Stimulated activated CD4-positive, alpha-beta T cell treated with anti-CD3 and anti-CD28 coated beads, Interleukin-1b, Interleukin-23, amount 100 ng/mL, for 48 hours (primary cell): ENCODE measurements around the gene UBE2J2.
A peak's percentile ranks its signal among the peaks of the same experiment; 100 is the strongest.

Experiments
- DNase-seq: peaks from one replicate; pipeline ENCODE4 v3.0.0-alpha.2; 2020

UBE2J2 gene

DNA sequence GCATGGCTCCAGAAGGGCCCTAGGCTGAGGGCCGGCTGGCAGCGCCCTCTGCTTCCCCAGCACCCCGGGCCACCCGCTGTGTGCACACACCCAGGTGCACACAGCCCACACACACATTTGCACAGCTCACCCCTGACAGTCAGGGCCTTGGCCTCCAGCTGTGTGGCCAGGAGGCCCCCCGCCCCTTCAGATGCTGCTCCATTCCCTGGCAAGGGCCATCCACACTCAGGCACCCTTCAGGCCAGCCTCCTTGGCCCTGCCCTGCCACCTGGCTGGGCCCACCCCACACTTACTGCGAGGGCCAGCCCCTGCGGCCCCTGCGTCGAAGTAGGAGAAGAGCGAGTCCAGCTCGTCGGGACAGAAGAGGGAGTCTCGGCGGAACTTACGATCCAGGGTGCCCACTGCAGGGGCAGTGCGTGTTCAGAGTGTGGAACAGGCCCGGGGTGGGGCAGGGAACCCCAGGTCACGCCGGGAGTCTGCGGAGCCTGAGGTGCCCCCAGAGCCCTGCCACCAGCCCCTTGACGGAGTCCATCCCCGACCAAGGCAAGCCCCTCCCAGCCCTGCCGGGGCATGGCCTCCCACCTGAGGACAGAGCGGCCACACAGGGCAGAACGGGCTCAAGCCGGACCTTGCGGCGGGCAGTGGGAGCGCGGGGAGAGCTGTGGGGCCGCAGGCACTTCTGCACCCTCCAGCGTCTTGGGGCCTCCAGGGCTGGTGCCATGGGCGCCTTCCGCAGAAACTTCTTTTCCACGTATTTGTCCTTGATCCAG, 21.7 kb upstream of the UBE2J2 start:
- DNase-seq, result no peak

DNA sequence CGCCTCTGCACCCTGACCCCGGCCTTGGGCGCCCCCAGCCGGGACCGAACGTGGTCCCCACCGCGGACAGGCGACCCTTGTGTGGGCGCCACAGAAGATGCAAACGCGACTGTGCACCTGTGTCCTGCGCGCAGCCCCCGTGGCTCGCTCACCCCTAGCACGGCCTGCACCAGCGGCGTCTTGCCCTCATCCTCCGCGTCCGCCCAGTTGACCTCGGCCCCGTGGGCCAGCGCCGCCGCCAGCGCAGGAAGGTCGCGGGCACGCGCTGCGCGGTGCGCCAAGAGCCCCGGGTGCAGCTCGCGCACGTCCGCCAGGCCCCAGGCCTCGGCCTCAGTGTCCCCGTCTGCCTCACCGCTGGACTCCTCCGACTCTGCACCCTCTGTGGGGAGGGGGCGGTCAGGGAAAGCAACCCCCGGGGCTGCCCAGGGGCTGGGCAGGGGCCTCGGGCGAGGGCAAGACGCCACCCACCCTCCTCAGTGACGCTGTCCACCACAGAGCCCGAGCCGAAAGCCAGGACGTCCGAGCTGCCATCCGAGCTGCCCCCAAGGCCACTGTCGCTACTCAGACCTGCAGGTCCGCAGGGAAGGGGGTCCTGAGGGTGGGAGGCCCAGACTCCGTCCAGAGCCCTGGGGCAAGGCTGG, 20.7 kb upstream of the UBE2J2 start:
- no peak for DNase-seq

DNA sequence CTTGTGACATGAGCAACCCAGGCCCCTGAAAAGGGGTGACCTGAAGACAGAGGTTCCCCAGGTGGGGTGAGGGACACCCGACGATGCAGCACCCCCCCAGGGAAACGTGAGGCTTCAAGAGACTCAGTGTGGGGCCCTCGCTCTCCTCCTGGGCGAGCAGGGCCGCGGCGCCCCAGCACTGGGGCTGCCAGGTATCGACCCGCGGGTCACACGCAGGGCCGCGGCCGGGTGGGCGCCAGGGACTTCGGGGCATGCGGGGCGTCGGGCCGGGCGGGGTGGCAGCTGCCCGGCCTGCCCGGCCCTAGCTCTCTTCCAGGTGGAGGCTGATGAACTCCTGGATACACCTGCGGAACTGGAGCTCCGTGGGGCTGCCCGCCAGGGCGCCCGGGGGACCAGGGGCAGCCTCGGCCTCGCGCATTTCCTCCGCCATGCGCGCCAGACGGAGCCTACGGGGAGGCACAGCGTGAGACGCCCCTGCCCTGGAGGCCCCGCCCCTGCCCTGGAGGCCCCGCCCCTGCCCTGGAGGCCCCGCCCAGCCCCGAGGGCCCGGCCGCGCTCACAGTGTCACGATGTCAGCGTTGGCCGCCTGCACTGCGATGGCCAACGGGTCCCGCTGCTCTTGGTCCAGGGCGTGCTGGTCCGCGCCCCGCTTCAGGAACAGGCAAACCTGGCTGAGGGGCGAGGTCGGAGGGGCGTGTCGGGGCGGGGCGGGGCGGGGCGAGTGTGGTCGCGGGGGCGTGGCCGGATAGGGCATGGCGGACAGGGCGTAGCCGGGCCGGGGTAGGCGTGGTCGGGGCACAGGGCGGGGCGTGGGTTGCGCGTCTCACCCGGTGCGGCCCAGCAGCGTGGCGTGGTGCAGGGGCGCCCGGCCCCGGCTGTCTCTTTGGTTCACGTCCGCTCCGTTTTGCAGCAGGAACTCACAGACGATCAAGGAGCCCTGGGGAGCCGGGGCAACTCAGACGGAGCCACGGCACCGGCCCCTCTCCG, 19.9 kb upstream of the UBE2J2 start:
- DNase-seq, result no peak

DNA sequence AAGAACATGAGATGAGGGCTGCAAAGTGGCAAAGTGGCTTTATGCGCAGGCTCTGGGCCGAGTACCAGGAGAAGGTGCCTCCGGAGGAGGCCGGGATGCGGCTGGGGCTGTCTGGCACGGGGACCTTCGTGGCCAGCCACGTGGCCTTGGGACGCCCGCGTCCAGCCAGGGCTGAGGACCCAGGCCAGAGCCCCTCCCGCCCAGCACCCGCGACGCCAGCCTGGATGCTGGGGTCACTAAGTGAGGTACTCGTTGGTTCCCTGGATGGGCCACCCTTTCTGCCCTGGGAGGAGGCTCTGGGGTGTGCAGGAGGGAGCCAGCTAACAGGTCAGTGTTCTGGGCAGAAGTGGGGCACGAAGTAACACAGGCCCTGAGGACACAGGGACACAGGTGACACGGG, 19.2 kb upstream of the UBE2J2 start:
- no peak for DNase-seq

DNA sequence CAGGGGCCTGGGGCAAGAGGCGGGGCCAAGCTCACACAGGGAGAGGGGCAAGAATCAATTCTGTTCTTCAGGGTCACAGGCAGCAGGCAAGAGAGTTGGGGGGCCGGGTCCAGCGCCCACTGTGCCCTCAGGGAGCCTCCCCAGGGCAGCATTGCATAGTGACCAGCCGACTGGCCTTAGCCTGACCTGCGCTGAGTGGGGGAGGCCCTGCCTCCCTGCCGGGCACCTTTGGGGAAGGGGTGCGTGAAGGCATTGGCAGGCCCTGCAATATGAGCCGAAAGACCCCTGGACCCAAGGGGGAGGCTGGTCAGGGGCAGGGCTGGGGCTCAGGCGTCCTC, 18.8 kb upstream of the UBE2J2 start:
- no peak for DNase-seq

DNA sequence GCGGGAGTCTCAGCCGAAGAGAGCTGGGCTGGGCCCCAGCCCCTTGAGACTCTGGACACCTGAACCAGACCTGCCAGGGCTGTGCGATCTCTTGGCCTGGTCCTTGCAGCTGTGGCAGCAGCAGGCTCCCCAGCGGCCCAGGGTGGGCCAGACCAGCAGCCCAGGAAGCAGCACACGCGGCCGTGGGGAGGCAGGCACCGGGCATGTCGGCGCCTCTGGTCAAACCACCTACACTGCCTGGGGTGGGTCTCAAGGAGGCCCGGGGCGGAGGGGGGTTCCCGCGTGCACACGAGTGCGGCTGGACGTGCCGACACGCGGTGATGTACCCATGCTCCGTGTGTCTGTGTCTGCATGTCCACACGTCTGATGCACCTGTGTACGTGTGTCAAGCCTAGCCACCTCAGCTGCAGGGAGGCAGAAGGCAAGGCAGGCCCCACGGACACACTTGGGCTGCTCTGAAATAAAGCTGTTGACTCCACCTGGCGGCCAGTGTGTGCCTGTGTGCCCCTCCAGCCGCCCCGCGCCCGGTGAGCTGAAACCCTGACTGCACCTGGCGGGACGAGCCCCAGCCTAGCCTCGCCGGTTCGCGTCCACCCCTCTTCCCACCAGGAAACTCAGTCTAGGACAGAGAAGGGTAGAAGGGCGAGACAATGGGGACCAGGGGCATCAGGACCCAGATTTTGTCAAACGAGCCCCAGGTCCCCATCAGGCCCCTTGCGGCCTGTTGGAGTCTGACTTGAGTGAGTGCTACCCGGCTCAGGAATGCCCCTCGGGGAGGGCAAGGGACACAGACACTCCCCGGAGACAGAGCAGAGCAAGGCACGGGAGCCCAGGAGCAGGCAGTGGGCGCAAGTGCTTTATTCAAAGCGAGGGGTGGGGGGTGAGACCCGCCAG, 18.1 kb upstream of the UBE2J2 start:
- DNase-seq, result peak; percentile 57

DNA sequence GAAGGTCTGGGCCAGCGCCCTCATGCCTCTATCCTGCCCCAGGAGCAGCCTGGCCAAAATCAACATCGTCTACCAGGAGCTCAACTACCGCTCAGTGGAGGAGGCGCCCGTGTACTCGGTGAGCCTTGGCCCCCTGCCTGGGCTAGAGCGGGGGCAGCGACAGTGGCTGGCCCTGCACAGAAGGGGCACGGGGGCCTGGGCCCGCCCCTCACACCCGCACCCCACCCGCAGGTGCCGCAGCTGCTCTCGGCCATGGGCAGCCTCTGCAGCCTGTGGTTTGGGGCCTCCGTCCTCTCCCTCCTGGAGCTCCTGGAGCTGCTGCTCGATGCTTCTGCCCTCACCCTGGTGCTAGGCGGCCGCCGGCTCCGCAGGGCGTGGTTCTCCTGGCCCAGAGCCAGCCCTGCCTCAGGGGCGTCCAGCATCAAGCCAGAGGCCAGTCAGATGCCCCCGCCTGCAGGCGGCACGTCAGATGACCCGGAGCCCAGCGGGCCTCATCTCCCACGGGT, 17.4 kb upstream of the UBE2J2 start:
- DNase-seq, result no peak

DNA sequence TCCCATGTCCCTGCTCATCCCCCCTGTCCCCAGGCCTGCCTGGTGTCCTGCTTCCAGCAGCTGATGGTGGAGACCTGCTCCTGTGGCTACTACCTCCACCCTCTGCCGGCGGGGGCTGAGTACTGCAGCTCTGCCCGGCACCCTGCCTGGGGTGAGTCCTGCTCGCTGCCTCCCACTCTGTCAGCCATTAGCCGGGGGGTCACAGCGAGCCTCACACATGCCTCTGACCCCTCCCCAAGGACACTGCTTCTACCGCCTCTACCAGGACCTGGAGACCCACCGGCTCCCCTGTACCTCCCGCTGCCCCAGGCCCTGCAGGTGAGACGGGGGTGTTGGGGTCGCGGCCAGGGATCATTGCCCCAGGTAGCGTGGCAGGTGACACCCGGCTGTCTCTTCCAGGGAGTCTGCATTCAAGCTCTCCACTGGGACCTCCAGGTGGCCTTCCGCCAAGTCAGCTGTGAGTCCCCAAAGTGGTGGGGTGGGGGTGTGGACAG, 16.6 kb upstream of the UBE2J2 start:
- DNase-seq, result peak; percentile 64

DNA sequence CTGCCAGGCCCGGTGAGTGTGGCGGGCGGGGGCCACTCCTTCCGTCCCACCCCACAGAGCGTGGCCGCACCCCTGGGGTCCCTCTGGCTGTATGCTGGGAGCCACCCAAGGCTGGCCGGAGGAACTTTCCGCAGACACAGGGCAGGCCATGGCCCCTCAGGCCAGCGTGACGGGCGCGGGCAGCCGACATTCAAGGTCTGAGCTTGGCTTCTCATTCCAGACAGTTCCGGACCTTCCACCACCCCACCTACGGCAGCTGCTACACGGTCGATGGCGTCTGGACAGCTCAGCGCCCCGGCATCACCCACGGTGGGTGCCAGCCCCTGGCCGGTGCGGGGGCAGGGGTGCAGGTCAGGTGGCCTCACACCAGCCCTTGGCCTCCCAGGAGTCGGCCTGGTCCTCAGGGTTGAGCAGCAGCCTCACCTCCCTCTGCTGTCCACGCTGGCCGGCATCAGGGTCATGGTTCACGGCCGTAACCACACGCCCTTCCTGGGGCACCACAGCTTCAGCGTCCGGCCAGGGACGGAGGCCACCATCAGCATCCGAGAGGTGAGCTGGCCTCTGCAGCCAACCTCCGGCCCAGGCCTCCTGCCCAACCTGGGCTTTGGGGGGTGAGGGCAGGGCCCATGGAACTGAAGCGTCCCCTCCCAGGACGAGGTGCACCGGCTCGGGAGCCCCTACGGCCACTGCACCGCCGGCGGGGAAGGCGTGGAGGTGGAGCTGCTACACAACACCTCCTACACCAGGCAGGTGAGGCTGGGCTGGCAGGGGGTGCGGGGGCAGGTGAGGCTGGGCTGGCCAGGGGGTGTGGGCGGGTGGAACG, 13.8 kb upstream of the UBE2J2 start:
- no peak for DNase-seq

DNA sequence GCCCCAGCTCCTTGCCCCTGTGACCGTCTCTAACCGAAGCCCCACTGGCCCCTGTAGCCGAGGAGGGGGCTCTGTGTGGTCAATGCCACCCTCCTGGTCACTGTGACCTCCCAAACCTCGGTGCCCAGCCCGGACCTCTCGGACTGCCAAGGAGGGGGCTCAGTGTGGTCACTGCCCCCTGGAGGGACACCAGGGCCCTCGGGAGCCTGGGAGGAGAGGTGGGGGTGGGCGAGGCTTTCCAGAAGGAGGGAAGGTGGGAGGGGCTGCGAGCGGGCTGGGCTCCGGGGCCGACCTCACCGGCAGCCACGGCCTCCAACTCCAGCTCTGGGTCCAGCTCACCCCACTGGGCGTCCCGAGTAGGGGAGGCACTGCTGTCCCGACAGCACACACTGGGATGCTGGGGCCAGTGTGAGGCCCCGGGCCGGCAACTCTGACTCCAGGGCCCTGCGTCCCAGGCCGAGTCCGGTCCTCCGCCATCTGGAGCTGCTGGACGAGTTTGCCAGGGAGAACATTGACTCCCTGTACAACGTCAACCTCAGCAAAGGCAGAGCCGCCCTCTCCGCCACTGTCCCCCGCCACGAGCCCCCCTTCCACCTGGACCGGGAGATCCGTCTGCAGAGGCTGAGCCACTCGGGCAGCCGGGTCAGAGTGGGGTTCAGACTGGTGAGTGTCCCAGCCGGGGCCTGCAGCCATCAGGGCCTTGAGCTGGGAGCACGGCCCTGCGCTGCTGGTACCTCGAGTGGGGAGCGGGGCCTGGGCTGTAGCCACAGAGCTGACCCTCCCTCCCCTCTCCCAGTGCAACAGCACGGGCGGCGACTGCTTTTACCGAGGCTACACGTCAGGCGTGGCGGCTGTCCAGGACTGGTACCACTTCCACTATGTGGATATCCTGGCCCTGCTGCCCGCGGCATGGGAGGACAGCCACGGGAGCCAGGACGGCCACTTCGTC, 12.9 kb upstream of the UBE2J2 start:
- DNase-seq, result no peak

DNA sequence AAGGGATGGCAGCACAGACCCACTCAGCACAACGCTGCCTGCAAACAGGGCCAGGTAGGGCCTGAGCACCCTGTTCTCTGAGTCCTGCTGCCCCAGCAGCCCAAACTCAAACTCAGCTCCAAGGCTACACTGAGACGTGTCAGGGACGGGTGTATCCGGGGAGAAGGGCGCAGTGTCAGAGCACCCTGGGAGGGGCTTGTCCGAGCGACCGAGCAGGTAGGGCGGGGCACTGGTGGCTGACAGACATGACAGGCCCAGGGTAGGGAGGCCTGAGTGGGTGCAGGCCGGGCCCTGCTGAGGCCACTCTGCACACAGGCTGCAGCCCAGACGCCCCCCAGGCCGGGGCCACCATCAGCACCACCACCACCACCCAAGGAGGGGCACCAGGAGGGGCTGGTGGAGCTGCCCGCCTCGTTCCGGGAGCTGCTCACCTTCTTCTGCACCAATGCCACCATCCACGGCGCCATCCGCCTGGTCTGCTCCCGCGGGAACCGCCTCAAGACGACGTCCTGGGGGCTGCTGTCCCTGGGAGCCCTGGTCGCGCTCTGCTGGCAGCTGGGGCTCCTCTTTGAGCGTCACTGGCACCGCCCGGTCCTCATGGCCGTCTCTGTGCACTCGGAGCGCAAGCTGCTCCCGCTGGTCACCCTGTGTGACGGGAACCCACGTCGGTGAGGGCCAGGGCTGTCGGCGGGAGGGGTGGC, 12.1 kb upstream of the UBE2J2 start:
- DNase-seq, result no peak

DNA sequence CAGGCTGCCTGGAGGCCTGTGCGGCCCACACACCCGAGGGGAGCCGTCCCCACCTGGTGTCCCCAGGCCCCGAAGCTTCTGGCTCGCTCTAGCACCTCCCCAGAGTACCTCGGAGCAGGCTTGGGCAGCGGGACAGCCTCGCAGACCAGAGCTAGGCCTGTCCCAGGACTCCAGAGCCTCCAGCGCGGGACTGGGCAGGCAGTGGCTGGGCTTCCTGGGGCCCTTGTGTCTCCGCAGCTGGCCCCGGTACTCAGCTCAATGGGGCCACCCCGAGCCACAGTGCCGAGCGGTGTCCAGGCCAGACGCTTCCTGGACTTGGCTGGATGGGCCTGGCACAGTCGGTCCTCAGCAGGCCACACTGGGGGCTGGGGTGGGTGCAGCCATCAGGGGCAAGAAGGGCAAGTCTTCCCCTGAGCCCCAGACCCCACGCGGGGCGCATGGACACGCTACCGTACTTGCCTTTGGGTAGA, 11.5 kb upstream of the UBE2J2 start:
- no peak for DNase-seq

DNA sequence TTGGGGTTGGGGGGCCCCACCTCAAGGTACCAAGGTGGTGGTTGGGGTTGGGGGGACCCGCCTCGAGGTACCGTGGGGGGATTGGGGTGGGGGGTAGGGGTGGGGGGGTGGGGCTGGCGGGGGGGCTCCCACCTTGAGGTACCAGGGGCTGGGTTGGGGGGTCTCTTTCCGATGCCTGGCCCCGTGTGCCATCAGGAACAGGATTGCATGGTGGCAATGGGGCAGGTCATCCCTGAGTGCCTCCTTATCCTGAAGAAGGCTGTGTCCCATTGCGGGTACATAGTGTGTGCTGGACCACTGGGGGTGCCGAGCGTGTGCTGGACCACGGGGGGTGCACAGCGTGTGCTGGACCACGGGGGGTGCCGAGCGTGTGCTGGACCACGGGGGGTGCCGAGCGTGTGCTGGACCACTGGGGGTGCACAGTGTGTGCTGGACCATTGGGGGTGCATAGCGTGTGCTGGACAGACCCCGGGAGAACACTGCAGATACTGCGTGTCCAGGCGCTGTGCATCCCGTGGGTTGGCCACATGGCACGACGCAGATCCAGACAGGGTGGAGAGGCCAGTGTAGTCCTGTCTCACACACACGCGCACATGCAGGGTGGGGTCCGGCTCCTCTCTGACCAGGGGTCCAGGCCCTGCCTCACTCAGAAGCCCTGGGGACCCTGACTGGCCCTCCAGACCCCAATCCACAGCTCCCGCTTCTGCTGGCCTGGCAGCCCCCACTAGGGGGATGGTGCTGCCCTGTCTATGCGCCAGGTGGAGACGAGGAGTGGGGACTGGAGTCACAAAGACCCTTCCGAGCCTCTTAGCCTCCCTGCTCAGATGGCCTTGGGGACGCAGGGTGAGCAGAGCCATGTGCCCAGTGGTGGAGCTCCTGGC, 10.8 kb upstream of the UBE2J2 start:
- DNase-seq, result no peak

DNA sequence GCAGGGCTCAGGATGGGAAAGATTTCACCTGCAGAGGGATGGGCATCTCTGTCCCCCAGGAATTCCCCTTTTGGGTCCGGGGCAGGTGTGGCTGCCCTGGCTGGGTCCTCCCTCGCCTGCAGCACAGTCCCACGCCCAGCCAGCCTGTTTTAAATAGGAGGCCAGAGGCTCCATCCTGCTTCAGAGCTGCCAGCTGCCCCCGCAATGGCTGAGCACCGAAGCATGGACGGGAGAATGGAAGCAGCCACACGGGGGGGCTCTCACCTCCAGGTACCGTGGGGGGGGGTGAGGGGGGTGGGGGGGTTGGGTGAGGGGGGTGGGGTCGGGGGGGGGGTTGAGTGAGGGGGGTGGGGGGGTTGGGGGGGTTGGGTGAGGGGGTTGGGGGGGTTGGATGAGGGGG, 10.2 kb upstream of the UBE2J2 start:
- no peak for DNase-seq

DNA sequence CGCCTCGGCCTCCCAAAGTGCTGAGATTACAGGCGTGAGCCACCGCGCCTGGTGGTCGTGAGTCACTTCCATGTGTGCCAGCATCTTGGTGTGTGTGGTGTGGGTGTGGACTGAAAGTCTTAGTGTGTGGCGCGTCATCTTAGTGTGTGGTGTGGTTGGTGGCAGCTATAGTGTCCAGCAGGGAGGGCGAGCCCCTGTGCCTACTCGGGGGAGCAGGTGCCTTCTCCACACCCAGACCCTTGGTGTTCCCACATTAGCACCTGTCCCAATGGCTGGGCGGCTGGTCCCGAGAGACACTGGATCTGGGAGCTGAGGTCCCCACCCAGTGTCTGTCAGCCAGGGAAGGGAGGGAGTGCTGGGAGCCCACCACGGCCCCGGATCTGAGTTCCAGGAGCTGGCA, 9.3 kb upstream of the UBE2J2 start:
- peak; percentile 60 for DNase-seq

DNA sequence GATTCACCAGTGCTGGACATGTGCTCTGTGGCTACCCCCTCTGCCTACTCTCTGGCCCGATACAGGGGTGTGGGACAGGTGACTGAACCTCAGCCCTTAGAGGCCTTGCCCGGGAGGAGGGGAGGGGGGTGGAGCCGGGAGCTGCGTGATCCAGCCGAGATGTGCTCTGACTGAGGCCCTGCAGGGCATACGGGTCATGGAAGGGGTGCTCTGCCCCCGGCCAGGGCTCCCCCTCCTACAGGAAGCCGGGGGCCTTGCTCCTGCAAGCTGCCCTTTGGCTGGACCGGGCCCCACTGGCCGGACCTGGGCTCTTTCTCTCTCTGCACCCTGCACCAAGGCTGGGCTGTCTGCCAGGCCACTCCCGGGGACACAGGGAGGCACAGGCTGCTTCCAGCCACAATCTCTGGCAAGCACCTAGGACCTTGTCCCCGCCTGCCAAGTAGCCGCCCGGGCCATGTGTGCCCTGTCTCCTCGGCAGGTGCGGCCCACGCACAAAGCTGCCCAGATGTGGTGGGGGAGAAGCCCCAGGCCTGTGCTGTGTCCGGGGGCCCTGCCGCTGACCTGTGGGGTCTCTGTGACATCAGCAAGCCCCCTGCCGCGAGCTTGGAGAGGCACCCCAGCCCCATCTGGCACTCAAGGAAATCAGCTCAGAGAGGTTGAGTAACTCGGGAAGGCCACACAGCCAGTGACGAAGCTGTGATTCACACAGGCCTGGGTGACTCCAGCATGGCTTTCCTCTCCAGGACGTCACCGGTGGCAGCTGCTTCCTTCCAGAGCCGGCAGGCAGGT, 8.1 kb upstream of the UBE2J2 start:
- peak; percentile 57 for DNase-seq

DNA sequence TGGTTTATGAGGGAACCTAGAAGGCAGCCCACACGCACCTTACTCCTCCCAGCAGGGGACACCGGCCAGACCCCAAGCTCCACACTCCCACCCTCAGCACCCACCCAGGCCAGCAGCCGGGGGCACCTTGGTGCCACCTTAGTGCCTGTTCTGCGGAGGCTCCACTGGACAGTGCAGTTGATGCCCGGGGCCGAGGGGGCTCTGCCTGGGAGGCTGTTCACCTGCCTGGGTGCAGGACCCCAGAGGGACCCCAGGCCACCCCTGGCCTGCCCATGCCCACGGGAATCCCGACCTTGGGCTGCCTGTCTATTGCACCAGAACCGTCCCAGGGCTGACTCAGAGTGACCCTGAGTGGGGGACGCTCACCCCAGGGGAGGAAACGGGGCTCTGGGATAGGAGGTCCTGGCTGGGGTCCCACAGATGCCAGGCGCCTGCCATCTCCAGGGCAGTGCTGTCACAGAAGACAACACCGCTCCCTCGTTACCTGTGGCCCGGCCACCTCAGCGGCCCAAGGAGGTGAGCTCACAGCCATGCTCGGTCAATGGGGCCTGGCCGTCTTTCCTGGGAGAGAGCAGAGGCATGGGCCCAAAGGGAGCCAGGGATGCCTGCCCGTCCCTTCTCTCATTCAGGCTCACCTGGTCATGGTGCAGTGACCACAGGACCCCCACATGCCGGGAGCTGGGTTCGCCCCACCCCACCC, 7.3 kb upstream of the UBE2J2 start:
- no peak for DNase-seq
